Measurements from ENCODE around the gene SLC16A10.
"Not testable (repeated sequence)": the region's sequence is repeated elsewhere in the genome, so short reads cannot be mapped to it uniquely, and the experiment has no call there.

SLC16A10 gene

DNA sequence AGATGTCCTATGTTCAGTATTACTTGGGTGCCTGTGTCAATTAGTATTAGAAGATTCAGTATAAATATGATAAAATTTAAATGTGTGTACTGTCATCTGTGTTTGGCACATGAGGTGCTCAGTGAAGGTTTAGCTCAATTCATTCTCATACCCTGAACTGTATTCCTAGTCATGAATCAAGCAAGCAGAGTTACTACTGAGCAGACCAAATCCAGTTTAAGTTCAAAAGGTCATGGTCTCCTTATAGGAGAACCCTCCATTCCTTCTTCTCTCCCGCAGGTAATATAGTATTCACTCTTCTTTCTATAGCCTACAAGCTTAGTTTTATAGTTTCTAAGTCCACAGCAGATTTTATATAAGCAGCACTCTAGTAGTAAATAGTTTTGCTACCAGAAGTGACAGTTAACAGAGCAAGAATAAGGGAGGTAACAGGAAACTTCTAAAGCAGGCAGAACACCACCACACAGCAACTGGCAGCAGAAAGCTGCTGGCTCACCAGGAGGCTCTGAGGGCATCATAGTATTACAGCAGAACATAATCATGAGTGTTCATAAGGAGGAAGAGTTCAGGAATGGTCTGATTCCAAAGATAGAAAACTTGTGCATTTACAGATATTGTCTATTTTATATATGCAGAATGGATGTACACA is 133.2 kb downstream of the SLC16A10 start:
- DNase-seq (ENCODE audit: low spot score) = no peak

DNA sequence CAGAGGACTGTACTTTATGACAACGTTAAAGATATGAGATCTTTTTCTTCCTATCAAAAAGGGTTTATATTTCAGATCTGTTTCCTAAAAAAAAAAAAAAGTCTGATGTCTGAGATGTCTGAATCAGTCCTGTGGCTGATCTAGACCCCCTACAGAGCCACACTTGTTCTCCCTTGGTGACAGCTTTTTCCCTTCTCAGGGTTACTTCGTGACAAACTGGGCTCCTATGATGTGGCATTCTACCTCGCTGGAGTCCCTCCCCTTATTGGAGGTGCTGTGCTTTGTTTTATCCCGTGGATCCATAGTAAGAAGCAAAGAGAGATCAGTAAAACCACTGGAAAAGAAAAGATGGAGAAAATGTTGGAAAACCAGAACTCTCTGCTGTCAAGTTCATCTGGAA is 134.5 kb downstream of the SLC16A10 start:
- DNase-seq (ENCODE audit: low spot score) = no peak

GRCh38 chr6:111222341-111222740 is 135.0 kb downstream of the SLC16A10 start:
- DNase-seq (ENCODE audit: low spot score) = no peak

- DNase-seq (ENCODE audit: low spot score) = no peak
These were observed 140.8 kb downstream of the SLC16A10 start for GRCh38 chr6:111228094-111228493.

- DNase-seq (ENCODE audit: low spot score) = no peak
These were observed 143.2 kb downstream of the SLC16A10 start for GRCh38 chr6:111230351-111231089.

GRCh38 chr6:111231090-111231459 is 143.8 kb downstream of the SLC16A10 start:
- no peak for DNase-seq (ENCODE audit: low spot score)

DNA sequence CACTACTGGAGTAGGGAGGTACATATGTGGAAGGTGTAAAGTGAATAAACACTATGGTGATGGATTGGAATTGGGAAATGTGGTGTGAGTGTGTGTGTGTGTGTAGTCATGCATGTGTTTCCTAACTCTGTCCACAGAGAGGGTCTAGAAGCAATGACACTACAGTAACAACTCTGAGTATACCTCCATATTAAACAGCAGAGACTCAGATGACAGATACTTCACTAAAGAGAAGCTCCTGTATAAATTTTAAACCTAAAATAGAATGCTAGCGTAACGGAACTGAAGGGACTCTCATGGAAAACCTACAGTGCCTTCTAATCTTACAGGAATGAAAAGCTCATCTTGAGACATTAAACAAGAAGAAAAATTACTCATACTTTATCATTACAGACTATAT is 150.5 kb downstream of the SLC16A10 start:
- DNase-seq (ENCODE audit: low spot score) = no peak

DNA sequence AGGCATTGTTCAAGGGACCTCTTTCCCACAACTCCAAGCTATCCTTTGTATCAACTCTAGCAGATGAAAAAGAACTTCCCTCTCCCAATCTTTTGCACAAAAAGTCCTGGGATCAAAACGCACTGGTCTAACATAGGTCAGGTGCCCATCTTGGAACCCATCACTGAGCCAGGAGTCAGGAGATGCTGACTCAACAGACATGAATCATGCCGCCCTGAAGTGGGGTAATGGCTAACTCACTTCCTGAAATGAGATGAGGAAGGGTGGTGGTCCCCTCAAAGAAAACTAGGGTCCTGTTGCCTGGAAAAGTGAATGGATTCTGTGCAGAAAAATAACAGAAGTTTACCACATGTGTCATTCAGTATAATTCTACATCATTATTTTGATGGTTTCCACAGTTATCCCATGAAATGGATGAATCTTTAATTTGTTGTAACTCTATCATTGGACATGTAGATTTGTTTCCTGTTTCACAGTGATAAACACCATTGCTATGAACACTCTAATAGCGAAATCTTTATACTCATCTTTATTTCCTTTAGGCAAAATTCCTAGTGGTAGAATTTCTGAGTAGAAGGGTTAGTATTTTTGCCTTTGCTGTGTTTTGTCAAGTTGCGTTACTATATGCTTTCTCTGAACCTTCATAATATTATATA is 151.3 kb downstream of the SLC16A10 start:
- no peak for DNase-seq (ENCODE audit: low spot score)

GRCh38 chr6:111239461-111239860 is 152.2 kb downstream of the SLC16A10 start:
- DNase-seq (ENCODE audit: low spot score) = no peak

GRCh38 chr6:111242452-111242851 is 155.1 kb downstream of the SLC16A10 start:
- DNase-seq (ENCODE audit: low spot score) = no peak

DNA sequence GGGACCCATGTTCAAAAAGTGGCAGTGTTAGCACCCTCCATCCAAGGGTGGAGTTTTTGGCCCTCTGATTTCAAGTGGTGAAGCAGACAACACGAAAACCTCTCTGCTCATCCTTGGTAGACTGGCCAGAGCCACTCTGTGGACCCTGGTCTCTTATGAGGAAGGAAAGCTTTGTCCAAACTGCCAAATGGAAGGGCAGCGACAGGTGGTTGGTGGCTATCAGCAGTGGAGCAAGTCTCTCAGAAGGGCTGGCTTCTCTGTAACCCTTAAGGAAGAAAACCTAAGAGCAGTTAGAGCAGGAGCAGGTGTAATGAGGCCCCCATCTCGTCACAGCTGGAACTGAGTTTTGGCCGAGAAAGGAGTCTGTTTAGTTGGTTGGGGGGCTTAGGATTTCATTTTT is 155.8 kb downstream of the SLC16A10 start:
- DNase-seq (ENCODE audit: low spot score) = no peak

GRCh38 chr6:111248789-111249188 is 161.5 kb downstream of the SLC16A10 start:
- no peak for DNase-seq (ENCODE audit: low spot score)

GRCh38 chr6:111250791-111251354 is 163.6 kb downstream of the SLC16A10 start:
- no peak for DNase-seq (ENCODE audit: low spot score)

DNA sequence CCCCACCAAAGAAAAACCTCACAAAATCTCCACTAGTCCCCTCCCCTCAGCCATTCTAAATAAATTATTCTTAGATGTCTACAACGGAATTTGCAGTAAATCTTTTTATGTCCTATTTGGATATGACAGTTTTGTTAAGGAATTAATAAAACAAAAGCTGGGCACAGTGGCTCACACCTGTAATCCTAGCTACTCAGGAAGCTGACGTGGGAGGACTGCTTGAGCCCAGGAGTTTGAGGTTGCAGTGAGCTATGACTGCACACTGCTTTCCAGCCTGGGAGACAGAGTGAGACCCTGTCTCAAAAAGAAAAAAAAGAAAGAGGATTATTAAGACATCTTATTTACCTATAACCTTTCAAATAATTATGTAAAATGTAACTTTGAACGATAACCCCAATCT is 165.4 kb downstream of the SLC16A10 start:
- DNase-seq (ENCODE audit: low spot score) = no peak

DNA sequence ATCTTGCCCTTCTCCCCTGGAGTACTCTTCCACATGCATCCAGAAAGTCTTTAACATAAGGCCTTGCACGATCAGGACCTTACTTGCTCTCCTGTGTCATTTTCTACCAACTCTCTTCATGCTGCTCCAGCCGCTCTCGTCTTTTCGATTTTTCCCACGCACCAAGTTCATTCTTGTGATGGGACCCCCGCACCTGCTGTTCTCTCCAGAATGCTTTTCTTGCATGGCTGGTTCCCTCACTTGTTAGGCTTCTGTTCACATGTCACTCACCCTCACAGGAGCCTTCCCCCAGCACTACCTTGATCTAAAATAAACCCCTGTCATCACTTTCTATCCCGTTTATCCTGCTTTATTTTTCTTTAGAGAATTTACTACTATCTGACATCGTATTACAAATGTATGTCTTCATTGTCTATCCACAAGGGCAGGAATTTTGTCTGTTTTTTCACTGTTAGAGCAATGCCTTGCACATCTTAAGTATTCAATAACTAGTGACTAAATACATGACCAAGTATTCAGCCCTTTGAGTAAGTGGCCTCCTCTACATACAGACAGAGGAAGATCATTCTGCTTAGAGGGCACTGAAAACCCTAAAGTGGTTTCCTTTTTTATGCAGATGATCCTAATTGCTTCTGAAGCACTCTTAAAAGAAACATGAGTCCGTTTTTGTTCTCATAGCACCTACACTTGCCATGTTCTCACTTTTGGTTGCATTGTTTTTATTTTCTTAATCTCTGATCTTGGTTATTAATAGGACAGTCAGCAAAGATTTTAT is 166.9 kb downstream of the SLC16A10 start:
- DNase-seq (ENCODE audit: low spot score) = no peak

DNA sequence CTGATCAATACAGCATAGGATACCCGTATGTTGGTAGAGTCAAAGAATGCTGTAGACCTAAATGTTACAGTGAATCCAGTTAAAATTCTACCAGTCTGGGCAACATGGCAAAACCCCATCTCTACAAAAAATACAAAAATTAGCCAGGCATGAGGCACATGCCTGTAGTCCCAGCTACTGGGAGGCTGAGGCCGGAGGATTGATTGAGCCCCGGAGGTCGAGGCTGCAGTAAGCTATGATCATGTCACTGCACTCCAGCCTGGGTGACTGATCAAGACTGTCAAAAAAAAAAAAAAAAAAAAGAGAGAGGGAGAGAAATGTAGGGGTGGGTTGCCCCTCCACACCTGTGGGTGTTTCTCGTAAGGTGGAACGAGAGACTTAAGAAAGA is 167.5 kb downstream of the SLC16A10 start:
- DNase-seq (ENCODE audit: low spot score) = no peak

DNA sequence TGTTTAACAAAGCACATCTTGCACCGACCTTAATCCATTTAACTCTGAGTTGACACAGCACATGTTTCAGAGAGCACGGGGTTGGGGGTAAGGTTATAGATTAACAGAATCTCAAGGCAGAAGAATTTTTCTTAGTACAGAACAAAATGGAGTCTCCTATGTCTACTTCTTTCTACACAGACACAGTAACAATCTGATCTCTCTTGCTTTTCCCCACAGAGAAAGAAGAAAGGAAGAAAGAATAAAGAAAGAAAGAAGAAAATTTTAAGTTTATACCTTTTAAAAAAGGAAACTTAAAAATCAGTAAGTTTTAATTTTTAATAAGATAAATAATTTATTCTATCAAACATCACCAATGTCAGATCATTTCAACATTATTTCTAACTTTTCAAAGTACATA is 168.5 kb downstream of the SLC16A10 start:
- not testable (repeated sequence) for DNase-seq (ENCODE audit: low spot score)

DNA sequence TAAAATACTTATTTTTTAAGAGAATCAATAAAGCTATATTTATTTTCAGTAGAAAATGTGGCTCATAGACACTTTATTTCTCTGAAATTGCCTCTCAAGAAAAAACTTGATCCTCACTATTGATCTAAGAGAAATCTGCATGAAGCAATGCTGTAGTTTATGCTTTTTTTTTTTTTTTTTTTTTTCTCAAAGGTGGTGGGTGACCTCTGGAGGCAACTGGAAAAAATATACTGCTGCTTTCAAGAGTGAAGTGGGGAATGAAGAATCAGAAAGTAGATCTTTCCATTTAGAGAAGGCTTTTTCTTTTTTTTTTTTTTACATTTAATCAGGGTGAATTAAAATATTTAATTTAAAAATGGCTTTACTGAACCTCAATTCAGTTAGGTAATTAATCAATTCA is 169.3 kb downstream of the SLC16A10 start:
- DNase-seq (ENCODE audit: low spot score) = no peak

DNA sequence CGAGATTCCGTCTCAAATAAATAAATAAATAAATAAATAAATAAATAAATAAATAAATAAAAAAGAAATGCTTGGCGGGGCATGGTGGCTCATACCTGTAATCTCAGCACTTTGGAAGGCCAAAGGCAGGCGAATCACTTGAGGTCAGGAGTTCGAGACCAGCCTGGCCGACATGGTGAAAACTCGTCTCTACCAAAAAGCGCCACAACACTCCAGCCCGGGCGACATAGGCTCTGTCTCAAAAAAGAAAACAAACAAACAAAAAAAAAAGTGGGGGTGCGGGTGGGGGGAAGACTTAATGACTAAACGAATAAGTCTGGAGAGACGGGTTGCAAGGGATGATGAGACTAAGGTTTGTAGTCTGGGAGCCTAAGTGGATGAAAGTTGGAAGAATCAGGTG is 170.7 kb downstream of the SLC16A10 start:
- DNase-seq (ENCODE audit: low spot score) = no peak

DNA sequence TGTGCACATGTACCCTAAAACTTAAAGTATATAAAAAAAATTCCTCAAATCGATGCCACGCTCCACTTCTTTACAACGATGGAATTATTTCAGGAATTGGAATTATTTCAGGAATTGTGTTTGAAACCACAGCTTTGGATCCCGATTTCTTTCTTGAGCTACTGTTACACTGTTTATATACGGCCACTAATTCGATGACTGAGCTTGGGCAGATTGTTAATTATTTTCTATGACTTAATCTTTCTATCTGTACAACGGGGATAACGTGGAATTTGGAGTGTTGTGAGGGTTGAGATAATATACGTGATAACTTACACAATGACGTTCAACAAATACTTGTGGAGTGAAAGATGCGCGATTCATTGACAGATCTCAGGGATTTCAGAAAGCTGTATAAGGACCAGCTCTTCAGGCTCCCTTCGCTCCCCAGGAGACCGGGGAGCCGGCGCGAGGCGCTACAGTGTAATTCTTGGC is 171.3 kb downstream of the SLC16A10 start:
- DNase-seq (ENCODE audit: low spot score) = no peak

GRCh38 chr6:111259089-111259831 is 172.0 kb downstream of the SLC16A10 start:
- DNase-seq (ENCODE audit: low spot score) = peak; percentile 97
